HepG2 (cell line): ENCODE results near the gene SMARCA2. TPM values are rescaled to one million over a fixed set of nuclear protein-coding genes. Genes with fewer than 3 reads are reported as not detected.

Experiments
- ATAC-seq: fragments of 200-7000 bp; cut with Tn5 transposase; 3 replicates; pipeline ENCODE4 v1.9.1; 2020; ENCODE audit warnings: mild to moderate bottlenecking, moderate library complexity
- BruUV-seq: library from RNA; stranded (reverse); fragments of 400-500 nt; replicated peaks from 2 replicates; lab custom pipeline; 2021; lab: Mats Ljungman, UMichigan
- CTCF ChIA-PET: fragments of 300-600 bp; formaldehyde crosslinking; extraction: SDS; loops from one replicate; lab custom pipeline; 2021; ENCODE audit warnings: low total read pairs, inconsistent platforms, low intra/inter-chr PET ratio; lab: Yijun Ruan, JAX
- POLR2A ChIA-PET: fragments of 350-600 bp; sonication (Branson Sonifier 250); formaldehyde crosslinking; loops from one replicate; lab custom pipeline; 2020; ENCODE audit warnings: antibody characterized with exemption, inconsistent platforms; lab: Yijun Ruan, JAX
- DNase-seq: peaks from one replicate; pipeline ENCODE4 v3.0.0-alpha.2; 2015; ENCODE audit warnings: low spot score
- FAIRE-seq: peaks from 3 replicates; lab custom pipeline; 2011; peaks lifted over from hg19 to GRCh38; lab: Jason Lieb, UNC
- H2AFZ ChIP-seq: one replicate; pipeline ENCODE4 v1.6.1; 2011; ENCODE audit warnings: low read length, inconsistent platforms
- H3K27ac ChIP-seq: fragments of 300-600 bp; 3 replicates; pipeline ENCODE4 v1.8.0; 2011; ENCODE audit warnings: mixed run types, mild to moderate bottlenecking, mixed read lengths, low read length, inconsistent platforms; ENCODE audit not compliant: insufficient read depth; ENCODE audit errors: extremely low read length
- H3K27me3 ChIP-seq, 2 experiments: fragments of 200-600 bp in 1 of 2; 2 replicates in 1 of 2; 3 replicates in 1 of 2; pipeline versions ENCODE4 v1.6.0 to v1.8.0; 2011; ENCODE audit warnings: low read length in 2 of 2, mild to moderate bottlenecking in 2 of 2, moderate library complexity in 2 of 2, inconsistent platforms in 1 of 2; ENCODE audit not compliant: insufficient read depth in 2 of 2, control insufficient read depth in 1 of 2
- H3K36me3 ChIP-seq, 2 experiments: fragments of 200-600 bp in 1 of 2; replicated peaks in 1 of 2; 2 replicates in 1 of 2; 3 replicates in 1 of 2; pipeline versions ENCODE4 v1.5.1 to v1.8.0; 2011; ENCODE audit warnings: low read length in 2 of 2, inconsistent platforms in 1 of 2; ENCODE audit not compliant: insufficient read depth in 2 of 2, control insufficient read depth in 1 of 2
- H3K4me1 ChIP-seq: 2 replicates; pipeline ENCODE4 v1.5.1; 2012; ENCODE audit warnings: low read length, inconsistent platforms; ENCODE audit not compliant: insufficient read depth
- H3K4me2 ChIP-seq: 2 replicates; pipeline ENCODE4 v1.6.0; 2011; ENCODE audit warnings: low read depth, low read length, inconsistent platforms
- H3K4me3 ChIP-seq, 3 experiments: fragments of 200-600 bp in 1 of 3; sonication (generic), shearing (Covaris generic) in 1 of 3; replicated peaks in 1 of 3; 2 replicates each; pipeline ENCODE4 v1.5.1; 2011 to 2016; ENCODE audit warnings: low read length in 3 of 3, inconsistent platforms in 2 of 3, low read depth in 2 of 3, mild to moderate bottlenecking in 2 of 3, control low read depth in 1 of 3, mixed read lengths in 1 of 3; ENCODE audit not compliant: insufficient read depth in 1 of 3
- H3K79me2 ChIP-seq: one replicate; pipeline ENCODE4 v1.6.1; 2011; ENCODE audit warnings: low read length, inconsistent platforms; ENCODE audit not compliant: insufficient read depth
- H3K9ac ChIP-seq: 2 replicates; pipeline ENCODE4 v1.6.0; 2011; ENCODE audit warnings: mild to moderate bottlenecking, low read depth, low read length, inconsistent platforms; ENCODE audit not compliant: insufficient read depth
- H3K9me3 ChIP-seq: 2 replicates; pipeline ENCODE4 v1.5.1; 2012; ENCODE audit warnings: mild to moderate bottlenecking, low read length
- H4K20me1 ChIP-seq: 2 replicates; pipeline ENCODE4 v1.6.0; 2011; ENCODE audit warnings: inconsistent platforms, mild to moderate bottlenecking, low read length, moderate library complexity; ENCODE audit not compliant: insufficient read depth
- JDP2 ChIP-seq: sonication (generic); formaldehyde crosslinking; IDR thresholded peaks from 2 replicates; pipeline ENCODE4 v1.8.1; 2022; ENCODE audit warnings: missing genetic modification reagents, borderline replicate concordance
- NBN ChIP-seq: fragments of 450-650 bp; conservative IDR thresholded peaks from 2 replicates; pipeline ENCODE4 v1.6.1; 2017
- NFRKB ChIP-seq: fragments of 450-650 bp; IDR thresholded peaks from 2 replicates; pipeline ENCODE4 v1.6.1; 2017
- RFXAP ChIP-seq: sonication (generic); formaldehyde crosslinking; IDR thresholded peaks from 2 replicates; pipeline ENCODE4 v1.4.0; 2020; ENCODE audit warnings: missing genetic modification reagents, borderline replicate concordance
- SNRNP70 ChIP-seq: fragments of 200-400 bp; formaldehyde crosslinking; IDR thresholded peaks from 2 replicates; pipeline ENCODE4 v1.6.1; 2017; ENCODE audit warnings: mild to moderate bottlenecking, low read depth, low read length, moderate library complexity
- U2AF2 ChIP-seq: fragments of 200-400 bp; formaldehyde crosslinking; IDR thresholded peaks from 2 replicates; pipeline ENCODE4 v1.6.1; 2017; ENCODE audit warnings: low read depth, mild to moderate bottlenecking, low read length
- ZBTB40 ChIP-seq, 2 experiments: fragments of 450-650 bp in 1 of 2; sonication (generic) in 1 of 2; formaldehyde crosslinking in 1 of 2; IDR thresholded peaks; 2 replicates each; pipeline versions ENCODE4 v1.6.1 to v1.8.0; 2016 to 2022; ENCODE audit warnings: antibody characterized with exemption in 1 of 2, mild to moderate bottlenecking in 1 of 2, missing genetic modification reagents in 1 of 2
- ZNF562 ChIP-seq: sonication (generic); formaldehyde crosslinking; IDR thresholded peaks from 2 replicates; pipeline ENCODE4 v1.8.0; 2022; ENCODE audit warnings: missing genetic modification reagents, borderline replicate concordance
- ZNF646 ChIP-seq: sonication (generic); formaldehyde crosslinking; IDR thresholded peaks from 2 replicates; pipeline ENCODE4 v1.9.0; 2021; ENCODE audit warnings: mild to moderate bottlenecking, missing genetic modification reagents
- ZNF7 ChIP-seq: IDR thresholded peaks from 2 replicates; pipeline ENCODE4 v1.6.1; 2016; ENCODE audit warnings: missing biosample characterization, missing genetic modification reagents
- WGBS: methylation state at CpG from one replicate; pipeline ENCODE4 v1.1.6; 2017; ENCODE audit warnings: low lambda C conversion rate; 5-methylcytosine and 5-hydroxymethylcytosine counted together
- in situ Hi-C: cut with HindIII; loops from 2 replicates; pipeline ENCODE4 v1.10.0; 2017; ENCODE audit warnings: low pct_unique_long_range_greater_than_20kb; ENCODE audit not compliant: extremely low pct_ligation_motif_present
- intact Hi-C: fragments of 100-400 bp; cut with micrococcal nuclease; formaldehyde crosslinking; loops from one replicate; pipeline ENCODE4 v1.10.0; 2022; ENCODE audit not compliant: unreplicated experiment
- polyA plus RNA-seq, 8 experiments: library from polyadenylated mRNA; depleted of rRNA in 3 of 8; stranded (reverse) in 7 of 8; unstranded in 1 of 8; fragments of >200 nt; fragmentation: Illumina TruSeq in 4 of 8; extraction: Trizol in 4 of 8; gene quantifications; 2 replicates each; pipeline versions ENCODE4 v1.2.1 to v1.2.3, GENCODE V29; 2011 to 2016; ENCODE audit warnings: low read depth in 4 of 8, missing spikeins in 1 of 8, mixed read lengths in 1 of 8; ENCODE audit not compliant: insufficient read depth in 1 of 8
- total RNA-seq, 5 experiments: library from RNA; depleted of rRNA; stranded (reverse); fragments of >200 nt; fragmentation: Illumina TruSeq; extraction: Trizol; gene quantifications; 2 replicates each; pipeline ENCODE4 v1.2.3, GENCODE V29; 2016; ENCODE audit warnings: low read depth in 1 of 5

SMARCA2 gene
- total and polyA plus RNA-seq, 2 of the 13 experiments (the other 11 are each of a cell fraction or from before 2014, with no cell fraction given), result 22.5 to 23.7 TPM

GRCh38 chr9:2145746-2146145 lies 130.6 kb downstream of the SMARCA2 start:
- no peaks in the 10 kb centered on the region for H3K27me3 ChIP-seq
- 83% methylated on average over 3 of the region's 3 CpGs for WGBS
- no peak overlapping the region for H3K4me2 ChIP-seq
- ChIA-PET CTCF (no interaction called here), POLR2A (no interaction called here)
- no peaks in the 10 kb centered on the region for H3K79me2 ChIP-seq
- FAIRE-seq, result no peak
- H3K9me3 ChIP-seq, result no peaks in the 10 kb centered on the region
- no peak for DNase-seq
- no peaks in the 10 kb centered on the region for H4K20me1 ChIP-seq
- H3K27ac ChIP-seq, result no peak overlapping the region
- in situ Hi-C loops (no loop called here), intact Hi-C loops (loop anchor here (5.0 kb wide), 1 partner anchor 37 kb away; no protein-coding TSS in a partner anchor)
- no peak for ATAC-seq
- H2AFZ ChIP-seq, result no peak overlapping the region
- H3K9ac ChIP-seq, result no peak overlapping the region
- no peak overlapping the region for H3K4me3 ChIP-seq
- 0 out of 5 replicates have a peak, but pooled peaks cover 0 to 1% of the 10 kb centered on the region in 2 experiments for H3K36me3 ChIP-seq
- no TSS peak for BruUV-seq
- no peaks in the 10 kb centered on the region for H3K4me1 ChIP-seq
- TF ChIP-seq NFRKB (no peak), ZNF562 (CRISPR knock-in tag) (no peak), ZBTB40 (IDR thresholded peaks at IDR 0.05) (no peak), ZBTB40 (CRISPR knock-in tag; IDR thresholded peaks at IDR 0.05) (no peak), JDP2 (CRISPR knock-in tag) (no peak), U2AF2 (no peak), ZNF646 (CRISPR knock-in tag) (no peak), ZNF7 (CRISPR knock-in tag) (no peak), NBN (no peak), RFXAP (CRISPR knock-in tag) (no peak), SNRNP70 (no peak)
